RPMI7951 (cell line): ENCODE measurements around the gene MS4A13. TPM values are rescaled to one million over a fixed set of nuclear protein-coding genes. Genes with fewer than 3 reads are reported as not detected.
"Not testable (repeated sequence)": the region's sequence is repeated elsewhere in the genome, so short reads cannot be mapped to it uniquely, and the experiment has no call there.

Source experiments
- DNase-seq: peaks from one replicate; pipeline ENCODE4 v3.0.0-alpha.2; 2012; ENCODE audit warnings: low read depth
- total RNA-seq: library from RNA; depleted of rRNA; stranded (reverse); fragments of >200 nt; shearing (Covaris generic); gene quantifications from 2 replicates; pipeline ENCODE4 v1.2.3, GENCODE V29; 2014; rRNA removed

The MS4A13 gene
- total RNA-seq = not detected in 2 replicates

GRCh38 chr11:60515144-60515855 lies at the start of gene MS4A13:
Gene MS4A13 (plus strand): TSS chr11:60515392. CDS start chr11:60518084, 2,692 bp downstream.
- no peak for DNase-seq

GRCh38 chr11:60468829-60469228 lies 46.4 kb upstream of the MS4A13 start:
- no peak for DNase-seq

- no peak for DNase-seq
Measured at GRCh38 chr11:60469723-60470122, 45.5 kb upstream of the MS4A13 start.

GRCh38 chr11:60477035-60477445 lies 38.2 kb upstream of the MS4A13 start:
- no peak for DNase-seq

GRCh38 chr11:60482361-60482760 lies 32.8 kb upstream of the MS4A13 start:
- DNase-seq = no peak

- DNase-seq = no peak
Measured at GRCh38 chr11:60485987-60486386, 29.2 kb upstream of the MS4A13 start.

GRCh38 chr11:60492488-60493009 lies 22.6 kb upstream of the MS4A13 start, which contains the start of gene MS4A12:
Gene MS4A12 (plus strand): TSS chr11:60492778. CDS start chr11:60497319, 4,541 bp downstream.
- no peak for DNase-seq

GRCh38 chr11:60493454-60493853 lies 21.7 kb upstream of the MS4A13 start:
- no peak for DNase-seq

- DNase-seq = no peak
Measured at GRCh38 chr11:60498399-60498798, 16.8 kb upstream of the MS4A13 start.

- no peak for DNase-seq
Measured at GRCh38 chr11:60498853-60499252, 16.3 kb upstream of the MS4A13 start.

- no peak for DNase-seq
Measured at GRCh38 chr11:60500276-60500910, 14.8 kb upstream of the MS4A13 start.

GRCh38 chr11:60502221-60502775 lies 12.9 kb upstream of the MS4A13 start:
- DNase-seq = no peak

- DNase-seq = no peak
Measured at GRCh38 chr11:60504219-60504905, 10.8 kb upstream of the MS4A13 start.

GRCh38 chr11:60509609-60510008 lies 5.6 kb upstream of the MS4A13 start:
- DNase-seq = not testable (repeated sequence)

- DNase-seq = not testable (repeated sequence)
Measured at GRCh38 chr11:60510209-60510608, 5.0 kb upstream of the MS4A13 start.

- no peak for DNase-seq
Measured at GRCh38 chr11:60511393-60511792, 3.8 kb upstream of the MS4A13 start.

GRCh38 chr11:60512651-60513225 lies 2.5 kb upstream of the MS4A13 start:
- no peak for DNase-seq

- DNase-seq = no peak
Measured at GRCh38 chr11:60513496-60514460, 1.4 kb upstream of the MS4A13 start.

GRCh38 chr11:60528465-60528864 lies 13.3 kb downstream of the MS4A13 start:
- DNase-seq = no peak

GRCh38 chr11:60528934-60529333 lies 13.7 kb downstream of the MS4A13 start:
- DNase-seq = no peak
